ENCODE data around the gene C10orf90.
A peak's percentile ranks its signal among the peaks of the same experiment; 100 is the strongest.

C10orf90 gene

DNA sequence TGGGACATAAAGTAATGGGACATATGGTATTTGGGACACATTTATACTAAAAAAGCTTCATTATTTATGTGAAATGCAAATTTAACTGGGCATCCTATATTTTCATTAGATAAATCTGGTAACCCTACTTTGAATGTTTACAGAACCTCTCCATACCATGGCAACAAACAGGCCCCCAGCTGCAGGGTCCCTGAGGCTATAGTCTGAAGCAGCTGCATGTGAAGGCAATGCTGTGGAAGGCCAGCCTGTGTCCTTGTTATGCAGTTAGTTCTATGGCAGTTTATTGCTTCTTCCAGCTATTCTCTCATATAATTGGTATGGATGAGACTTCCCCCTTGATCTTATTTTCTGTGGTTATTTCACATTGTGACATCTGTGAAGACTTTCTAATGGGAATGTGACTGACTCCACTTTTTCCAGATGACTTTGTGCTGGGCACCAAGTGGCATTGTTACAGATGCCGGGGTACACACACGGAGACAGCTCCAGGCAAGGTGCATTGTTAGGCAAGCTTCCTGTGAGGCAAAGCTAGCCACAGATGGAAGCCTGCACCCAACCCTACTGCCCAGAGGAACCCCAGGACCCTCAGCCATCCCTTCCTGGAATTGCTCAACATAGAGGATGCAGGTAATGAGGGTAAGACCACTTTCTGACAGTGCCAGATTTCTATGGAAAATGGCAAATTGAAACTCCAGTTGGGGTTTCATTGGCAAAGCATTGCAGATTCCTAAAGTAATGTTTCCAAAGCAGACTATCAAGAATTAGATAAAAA is 232.7 kb downstream of the C10orf90 start:
- WGBS, 2 donors (ENCODE audit: extremely low coverage in 2 of 2, insufficient read length in 2 of 2, insufficient replicate concordance in 1 of 2): no CpG with 5 or more reads among the region's 2 CpGs
- H3K4me2 ChIP-seq (ENCODE audit: insufficient read depth, low read length, poor library complexity, severe bottlenecking): no peak overlapping the region
- H3K9ac ChIP-seq (ENCODE audit: low read depth, low read length, poor library complexity): no peak overlapping the region
- H3K18ac ChIP-seq (ENCODE audit: low read length): no peak overlapping the region
- no peak overlapping the region for H4K91ac ChIP-seq (ENCODE audit: low read depth, low read length, poor library complexity)
- no peak overlapping the region for H3K14ac ChIP-seq (ENCODE audit: low read length)
- no peak for DNase-seq (ENCODE audit: low spot score)
- H2AK5ac ChIP-seq (ENCODE audit: low read depth, low read length): no peak overlapping the region
- H2BK12ac ChIP-seq (ENCODE audit: low read length): no peak overlapping the region
- no peak overlapping the region for H2BK15ac ChIP-seq (ENCODE audit: low read length)
- H2BK5ac ChIP-seq (ENCODE audit: low read length): no peak overlapping the region
- no peak overlapping the region for H3K23ac ChIP-seq (ENCODE audit: low read depth, low read length, poor library complexity)
- no peaks in the 10 kb centered on the region for H3K79me1 ChIP-seq (ENCODE audit: low read depth, low read length)
- H2AFZ ChIP-seq (ENCODE audit: low read length): no peak overlapping the region
- no peak overlapping the region for H3K27ac ChIP-seq (replicated peaks; ENCODE audit: low read length)
- H3K4me3 ChIP-seq (ENCODE audit: low read length in 2 of 2): no peak overlapping the region
- H3K4me1 ChIP-seq (ENCODE audit: control insufficient read depth in 2 of 2, insufficient read depth in 1 of 2, low read depth in 1 of 2, low read length in 2 of 2): no peaks in the 10 kb centered on the region
- no peaks in the 10 kb centered on the region for H3K36me3 ChIP-seq (replicated peaks in 1 of 2; ENCODE audit: control insufficient read depth in 2 of 2, insufficient read depth in 2 of 2, low read length in 2 of 2)
- peaks cover 0 to 2% (median 0%) of the 10 kb centered on the region in 3 experiments for H3K27me3 ChIP-seq (ENCODE audit: control insufficient read depth in 3 of 3, insufficient read depth in 3 of 3, low read depth in 1 of 3, low read length in 3 of 3)
- H3K4ac ChIP-seq (ENCODE audit: low read length): no peak overlapping the region
- no peak overlapping the region for H2BK120ac ChIP-seq (ENCODE audit: low read depth, low read length)
- peaks cover 0 to 2% of the 10 kb centered on the region in 2 donors for H3K9me3 ChIP-seq (replicated peaks in 1 of 2; ENCODE audit: control insufficient read depth in 2 of 2, insufficient read depth in 1 of 2, low read depth in 1 of 2, low read length in 2 of 2)
- no peak overlapping the region for H4K8ac ChIP-seq (ENCODE audit: low read depth, low read length)

DNA sequence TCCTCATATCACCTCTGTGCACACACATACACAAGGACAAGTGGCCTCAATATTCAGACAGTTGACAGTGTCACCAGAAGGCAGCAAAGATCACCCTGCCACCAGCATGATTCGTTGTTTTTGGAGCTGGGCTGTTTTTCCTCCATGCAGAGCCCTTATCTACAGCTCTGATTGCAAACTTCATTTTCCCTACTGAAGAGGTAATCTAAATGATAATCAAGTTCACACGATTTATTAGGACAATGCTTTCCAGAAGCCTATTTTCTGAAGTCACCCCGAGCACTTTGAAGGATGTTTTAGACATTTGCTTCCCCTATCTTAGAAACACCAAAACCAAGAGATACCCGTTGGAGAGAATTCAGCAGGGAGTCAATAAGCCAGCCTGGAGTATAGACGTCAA is 236.3 kb downstream of the C10orf90 start:
- H3K9me3 ChIP-seq (replicated peaks in 1 of 2; ENCODE audit: control insufficient read depth in 2 of 2, insufficient read depth in 1 of 2, low read depth in 1 of 2, low read length in 2 of 2): peaks cover 0 to 2% of the 10 kb centered on the region in 2 donors
- H2AFZ ChIP-seq (ENCODE audit: low read length): no peak overlapping the region
- no peak overlapping the region for H3K18ac ChIP-seq (ENCODE audit: low read length)
- no peak overlapping the region for H3K4ac ChIP-seq (ENCODE audit: low read length)
- no peak overlapping the region for H3K4me2 ChIP-seq (ENCODE audit: insufficient read depth, low read length, poor library complexity, severe bottlenecking)
- no CpG with 5 or more reads among the region's 5 CpGs for WGBS, 2 donors (ENCODE audit: extremely low coverage in 2 of 2, insufficient read length in 2 of 2, insufficient replicate concordance in 1 of 2)
- H3K23ac ChIP-seq (ENCODE audit: low read depth, low read length, poor library complexity): no peak overlapping the region
- no peak overlapping the region for H2BK12ac ChIP-seq (ENCODE audit: low read length)
- H3K14ac ChIP-seq (ENCODE audit: low read length): no peak overlapping the region
- no peak overlapping the region for H2AK5ac ChIP-seq (ENCODE audit: low read depth, low read length)
- H3K27me3 ChIP-seq (ENCODE audit: control insufficient read depth in 3 of 3, insufficient read depth in 3 of 3, low read depth in 1 of 3, low read length in 3 of 3): peaks cover 0 to 2% (median 0%) of the 10 kb centered on the region in 3 experiments
- no peaks in the 10 kb centered on the region for H3K36me3 ChIP-seq (replicated peaks in 1 of 2; ENCODE audit: control insufficient read depth in 2 of 2, insufficient read depth in 2 of 2, low read length in 2 of 2)
- H3K79me1 ChIP-seq (ENCODE audit: low read depth, low read length): no peaks in the 10 kb centered on the region
- no peak overlapping the region for H2BK120ac ChIP-seq (ENCODE audit: low read depth, low read length)
- H4K8ac ChIP-seq (ENCODE audit: low read depth, low read length): no peak overlapping the region
- H3K27ac ChIP-seq (replicated peaks; ENCODE audit: low read length): no peak overlapping the region
- H2BK5ac ChIP-seq (ENCODE audit: low read length): no peak overlapping the region
- DNase-seq (ENCODE audit: low spot score): no peak
- no peak overlapping the region for H3K4me3 ChIP-seq (ENCODE audit: low read length in 2 of 2)
- H3K9ac ChIP-seq (ENCODE audit: low read depth, low read length, poor library complexity): no peak overlapping the region
- no peaks in the 10 kb centered on the region for H3K4me1 ChIP-seq (ENCODE audit: control insufficient read depth in 2 of 2, insufficient read depth in 1 of 2, low read depth in 1 of 2, low read length in 2 of 2)
- H4K91ac ChIP-seq (ENCODE audit: low read depth, low read length, poor library complexity): no peak overlapping the region
- H2BK15ac ChIP-seq (ENCODE audit: low read length): no peak overlapping the region

DNA sequence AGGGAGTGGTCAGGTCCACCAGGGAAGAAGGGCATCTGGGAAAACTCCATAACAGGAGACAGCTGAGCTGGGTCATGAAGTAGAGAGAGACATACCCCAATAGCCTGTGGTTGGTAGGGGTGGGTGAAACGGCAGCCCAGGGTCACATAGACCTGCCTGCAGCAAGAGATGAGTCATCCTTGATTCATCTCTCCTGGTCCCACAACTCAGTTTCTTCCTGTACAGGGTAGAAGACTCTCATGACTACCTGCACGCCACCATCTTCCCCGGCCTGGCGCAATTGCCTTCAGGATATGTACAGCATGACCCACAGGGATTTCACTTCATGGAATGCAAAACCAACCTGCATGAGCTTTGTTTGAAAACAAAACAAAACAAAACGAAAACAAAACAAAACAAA is 237.1 kb downstream of the C10orf90 start:
- no CpG with 5 or more reads among the region's 5 CpGs for WGBS, 2 donors (ENCODE audit: extremely low coverage in 2 of 2, insufficient read length in 2 of 2, insufficient replicate concordance in 1 of 2)
- H3K4me2 ChIP-seq (ENCODE audit: insufficient read depth, low read length, poor library complexity, severe bottlenecking): no peak overlapping the region

DNA sequence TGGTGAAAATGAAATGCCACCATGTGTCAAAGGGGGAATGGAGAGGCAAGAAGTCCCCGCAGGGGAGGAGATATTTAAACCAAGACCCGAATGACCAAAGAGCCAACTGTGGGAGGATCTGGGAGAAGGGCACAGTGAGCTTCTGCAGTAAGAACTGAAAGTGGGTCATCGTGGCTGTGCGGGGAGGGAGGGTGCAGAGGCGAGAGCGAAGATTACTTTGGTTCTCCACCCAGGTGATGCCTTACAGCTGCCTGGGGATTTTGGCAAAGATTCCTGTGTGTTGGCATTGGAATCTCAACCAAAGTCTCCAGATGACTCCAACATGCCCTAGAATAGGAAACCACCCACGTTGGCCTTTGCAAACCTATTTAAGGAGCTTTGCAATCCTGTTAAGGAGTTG is 238.0 kb downstream of the C10orf90 start:
- Histone ChIP-seq H3K27ac (replicated peaks; ENCODE audit: low read length) (no peak overlapping the region), H2AK5ac (ENCODE audit: low read depth, low read length) (no peak overlapping the region), H2BK15ac (ENCODE audit: low read length) (no peak overlapping the region), H2AFZ (ENCODE audit: low read length) (no peak overlapping the region), H3K4me3 (ENCODE audit: low read length in 2 of 2) (no peak overlapping the region), H3K9ac (ENCODE audit: low read depth, low read length, poor library complexity) (no peak overlapping the region), H3K18ac (ENCODE audit: low read length) (no peak overlapping the region), H2BK5ac (ENCODE audit: low read length) (no peak overlapping the region), H3K23ac (ENCODE audit: low read depth, low read length, poor library complexity) (no peak overlapping the region), H2BK12ac (ENCODE audit: low read length) (no peak overlapping the region), H3K14ac (ENCODE audit: low read length) (no peak overlapping the region), H3K9me3 (replicated peaks in 1 of 2; ENCODE audit: control insufficient read depth in 2 of 2, insufficient read depth in 1 of 2, low read depth in 1 of 2, low read length in 2 of 2) (no peaks in the 10 kb centered on the region), H3K79me1 (ENCODE audit: low read depth, low read length) (no peaks in the 10 kb centered on the region), H2BK120ac (ENCODE audit: low read depth, low read length) (no peak overlapping the region), H3K4me1 (ENCODE audit: control insufficient read depth in 2 of 2, insufficient read depth in 1 of 2, low read depth in 1 of 2, low read length in 2 of 2) (no peaks in the 10 kb centered on the region), H3K4me2 (ENCODE audit: insufficient read depth, low read length, poor library complexity, severe bottlenecking) (no peak overlapping the region), H4K8ac (ENCODE audit: low read depth, low read length) (no peak overlapping the region), H3K36me3 (replicated peaks in 1 of 2; ENCODE audit: control insufficient read depth in 2 of 2, insufficient read depth in 2 of 2, low read length in 2 of 2) (no peaks in the 10 kb centered on the region), H3K4ac (ENCODE audit: low read length) (no peak overlapping the region), H3K27me3 (ENCODE audit: control insufficient read depth in 3 of 3, insufficient read depth in 3 of 3, low read depth in 1 of 3, low read length in 3 of 3) (peaks cover 0 to 4% (median 0%) of the 10 kb centered on the region in 3 experiments), H4K91ac (ENCODE audit: low read depth, low read length, poor library complexity) (no peak overlapping the region)
- no peak for DNase-seq (ENCODE audit: low spot score)
- WGBS, 2 donors (ENCODE audit: extremely low coverage in 2 of 2, insufficient read length in 2 of 2, insufficient replicate concordance in 1 of 2): no CpG with 5 or more reads among the region's 7 CpGs

More for the DNA sequence above, 237.1 kb downstream of the C10orf90 start:
- H2BK15ac ChIP-seq (ENCODE audit: low read length): no peak overlapping the region
- H3K9me3 ChIP-seq (replicated peaks in 1 of 2; ENCODE audit: control insufficient read depth in 2 of 2, insufficient read depth in 1 of 2, low read depth in 1 of 2, low read length in 2 of 2): no peaks in the 10 kb centered on the region
- H3K9ac ChIP-seq (ENCODE audit: low read depth, low read length, poor library complexity): no peak overlapping the region
- no peak overlapping the region for H3K18ac ChIP-seq (ENCODE audit: low read length)
- no peaks in the 10 kb centered on the region for H3K27me3 ChIP-seq (ENCODE audit: control insufficient read depth in 3 of 3, insufficient read depth in 3 of 3, low read depth in 1 of 3, low read length in 3 of 3)
- no peak for DNase-seq (ENCODE audit: low spot score)
- no peak overlapping the region for H3K14ac ChIP-seq (ENCODE audit: low read length)
- H2AFZ ChIP-seq (ENCODE audit: low read length): no peak overlapping the region
- no peaks in the 10 kb centered on the region for H3K36me3 ChIP-seq (replicated peaks in 1 of 2; ENCODE audit: control insufficient read depth in 2 of 2, insufficient read depth in 2 of 2, low read length in 2 of 2)
- no peaks in the 10 kb centered on the region for H3K79me1 ChIP-seq (ENCODE audit: low read depth, low read length)
- H2BK120ac ChIP-seq (ENCODE audit: low read depth, low read length): no peak overlapping the region
- H3K4me1 ChIP-seq (ENCODE audit: control insufficient read depth in 2 of 2, insufficient read depth in 1 of 2, low read depth in 1 of 2, low read length in 2 of 2): no peaks in the 10 kb centered on the region
- no peak overlapping the region for H4K8ac ChIP-seq (ENCODE audit: low read depth, low read length)
- H2AK5ac ChIP-seq (ENCODE audit: low read depth, low read length): peak overlapping the region; percentile 40
- no peak overlapping the region for H2BK12ac ChIP-seq (ENCODE audit: low read length)
- no peak overlapping the region for H3K27ac ChIP-seq (replicated peaks; ENCODE audit: low read length)
- H3K4me3 ChIP-seq (ENCODE audit: low read length in 2 of 2): no peak overlapping the region
- H2BK5ac ChIP-seq (ENCODE audit: low read length): no peak overlapping the region
- H3K4ac ChIP-seq (ENCODE audit: low read length): no peak overlapping the region
- H4K91ac ChIP-seq (ENCODE audit: low read depth, low read length, poor library complexity): no peak overlapping the region
- no peak overlapping the region for H3K23ac ChIP-seq (ENCODE audit: low read depth, low read length, poor library complexity)
